M059J (cell line): Measurements from ENCODE around the gene ABHD1. TPM values are rescaled to one million over a fixed set of nuclear protein-coding genes. Genes with fewer than 3 reads are reported as not detected.
A peak's percentile ranks its signal among the peaks of the same experiment; 100 is the strongest.
"Not testable (repeated sequence)": the region's sequence is repeated elsewhere in the genome, so short reads cannot be mapped to it uniquely, and the experiment has no call there.

ENCODE experiments used
- DNase-seq: peaks from one replicate; pipeline ENCODE4 v3.0.0-alpha.2; 2012; ENCODE audit warnings: low read depth
- total RNA-seq: library from RNA; depleted of rRNA; stranded (reverse); fragments of >200 nt; shearing (Covaris generic); gene quantifications from 2 replicates; pipeline ENCODE4 v1.2.3, GENCODE V29; 2014; rRNA removed

ABHD1 gene
- 0.12 TPM in 1 of 2 replicates, not detected in the other for total RNA-seq

- DNase-seq: peak; percentile 15
Observed at GRCh38 chr2:27123302-27124150, at the start of gene ABHD1. Gene ABHD1 (plus strand): TSS chr2:27123815. CDS start chr2:27123949, 134 bp downstream.

GRCh38 chr2:27074738-27075565 lies 48.7 kb upstream of the ABHD1 start:
- no peak for DNase-seq

GRCh38 chr2:27075566-27075871 lies 48.1 kb upstream of the ABHD1 start:
- not testable (repeated sequence) for DNase-seq

GRCh38 chr2:27076323-27076722 lies 47.3 kb upstream of the ABHD1 start:
- no peak for DNase-seq

GRCh38 chr2:27077231-27077630 lies 46.4 kb upstream of the ABHD1 start:
- DNase-seq: no peak

GRCh38 chr2:27078267-27079194 lies 45.1 kb upstream of the ABHD1 start, which contains the start of gene EMILIN1:
Gene EMILIN1 (plus strand): TSS chr2:27078615. CDS start chr2:27079066, 451 bp downstream.
- peak; percentile 8 for DNase-seq

- DNase-seq: no peak
Observed at GRCh38 chr2:27079233-27080139, 44.1 kb upstream of the ABHD1 start.

- no peak for DNase-seq
Observed at GRCh38 chr2:27080140-27080469, 43.5 kb upstream of the ABHD1 start.

- DNase-seq: no peak
Observed at GRCh38 chr2:27080603-27080936, 43.0 kb upstream of the ABHD1 start.

GRCh38 chr2:27081984-27082772 lies 41.4 kb upstream of the ABHD1 start:
- no peak for DNase-seq

GRCh38 chr2:27082773-27083409 lies 40.7 kb upstream of the ABHD1 start:
- no peak for DNase-seq

GRCh38 chr2:27083410-27084296 lies 40.0 kb upstream of the ABHD1 start:
- DNase-seq: no peak

GRCh38 chr2:27084297-27085061 lies 39.1 kb upstream of the ABHD1 start:
- DNase-seq: no peak

- no peak for DNase-seq
Observed at GRCh38 chr2:27085062-27085672, 38.4 kb upstream of the ABHD1 start.

- peak; percentile 57 for DNase-seq
Observed at GRCh38 chr2:27085673-27086089, 37.9 kb upstream of the ABHD1 start.

- peak; percentile 84 for DNase-seq
Observed at GRCh38 chr2:27086090-27086723, 37.4 kb upstream of the ABHD1 start.
